Activated CD4-positive, alpha-beta memory T cell treated with anti-CD3 and anti-CD28 coated beads, Interleukin-2, amount 10 ng/mL, durations not matched to agents 7 days and 5 days (primary cell): ENCODE data around the gene AP1AR. TPM values are rescaled to one million over a fixed set of nuclear protein-coding genes. Genes with fewer than 3 reads are reported as not detected.
"Not testable (repeated sequence)": the region's sequence is repeated elsewhere in the genome, so short reads cannot be mapped to it uniquely, and the experiment has no call there.

ENCODE experiments used
- CTCF ChIA-PET: fragments of 350-600 bp; sonication (Branson Sonifier 250); formaldehyde crosslinking; loops from one replicate; lab custom pipeline; 2021; ENCODE audit warnings: antibody characterized with exemption, inconsistent platforms; lab: Charles Lee
- POLR2A ChIA-PET: fragments of 350-600 bp; sonication (Branson Sonifier 250); formaldehyde crosslinking; loops from one replicate; lab custom pipeline; 2021; ENCODE audit warnings: antibody characterized with exemption; lab: Charles Lee
- DNase-seq: peaks from one replicate; pipeline ENCODE4 v3.0.0-alpha.2; 2020
- H3K27ac Mint-ChIP-seq: one replicate; pipeline ENCODE4 v1.8.0; 2021; ENCODE audit warnings: mild to moderate bottlenecking, mixed read lengths
- H3K27me3 Mint-ChIP-seq: one replicate; pipeline ENCODE4 v1.8.0; 2021; ENCODE audit warnings: mixed read lengths
- H3K36me3 Mint-ChIP-seq: one replicate; pipeline ENCODE4 v1.8.0; 2021; ENCODE audit warnings: low read depth, mixed read lengths
- H3K4me1 Mint-ChIP-seq: one replicate; pipeline ENCODE4 v1.8.0; 2021; ENCODE audit warnings: mixed read lengths
- H3K4me3 Mint-ChIP-seq: one replicate; pipeline ENCODE4 v1.8.0; 2021; ENCODE audit warnings: mild to moderate bottlenecking, mixed read lengths
- H3K9me3 Mint-ChIP-seq: one replicate; pipeline ENCODE4 v1.8.0; 2021; ENCODE audit warnings: mixed read lengths
- total RNA-seq, 2 experiments: library from RNA; stranded (reverse); gene quantifications; one replicate each; pipeline ENCODE4 v1.2.3, GENCODE V29; 2021

Gene AP1AR
- total RNA-seq, 2 experiments from 2014 or later, result 10.9 to 17.2 TPM

GRCh38 chr4:112206431-112206830 is 25.2 kb upstream of the AP1AR start:
- no peak overlapping the region for H3K27ac Mint-ChIP-seq
- no peaks in the 10 kb centered on the region for H3K36me3 Mint-ChIP-seq
- no peaks in the 10 kb centered on the region for H3K9me3 Mint-ChIP-seq
- H3K27me3 Mint-ChIP-seq, result no peaks in the 10 kb centered on the region
- H3K4me1 Mint-ChIP-seq, result no peaks in the 10 kb centered on the region
- POLR2A ChIA-PET, result no interaction called here
- no peak for DNase-seq
- CTCF ChIA-PET, result no interaction called here
- H3K4me3 Mint-ChIP-seq, result no peak overlapping the region

- DNase-seq, H3K4me1 Mint-ChIP-seq, POLR2A ChIA-PET, H3K9me3 Mint-ChIP-seq, H3K36me3 Mint-ChIP-seq, H3K4me3 Mint-ChIP-seq, CTCF ChIA-PET, H3K27me3 Mint-ChIP-seq, H3K27ac Mint-ChIP-seq: not testable (repeated sequence)
Observed at GRCh38 chr4:112208137-112209095, 23.2 kb upstream of the AP1AR start.

GRCh38 chr4:112210777-112211176 is 20.8 kb upstream of the AP1AR start:
- Mint-ChIP-seq H3K4me1 (peaks cover 7% of the 10 kb centered on the region), H3K27ac (no peak overlapping the region), H3K9me3 (no peaks in the 10 kb centered on the region), H3K27me3 (no peaks in the 10 kb centered on the region), H3K4me3 (no peak overlapping the region), H3K36me3 (no peaks in the 10 kb centered on the region)
- DNase-seq, result no peak
- CTCF ChIA-PET, result no interaction called here
- POLR2A ChIA-PET, result no interaction called here

- H3K27ac Mint-ChIP-seq, result no peak overlapping the region
- POLR2A ChIA-PET, result no interaction called here
- H3K4me3 Mint-ChIP-seq, result no peak overlapping the region
- H3K27me3 Mint-ChIP-seq, result no peaks in the 10 kb centered on the region
- H3K9me3 Mint-ChIP-seq, result no peaks in the 10 kb centered on the region
- peaks cover 7% of the 10 kb centered on the region for H3K4me1 Mint-ChIP-seq
- CTCF ChIA-PET, result interaction anchor here (1.8 to 2.1 kb wide), 2 partner anchors 21 to 23 kb away, joined by 5 to 8 read pairs; no protein-coding TSS in a partner anchor
- H3K36me3 Mint-ChIP-seq, result no peaks in the 10 kb centered on the region
- no peak for DNase-seq
Observed at GRCh38 chr4:112213091-112213490, 18.5 kb upstream of the AP1AR start.

- no peaks in the 10 kb centered on the region for H3K27me3 Mint-ChIP-seq
- peaks cover 7% of the 10 kb centered on the region for H3K4me1 Mint-ChIP-seq
- H3K4me3 Mint-ChIP-seq, result no peak overlapping the region
- H3K36me3 Mint-ChIP-seq, result no peaks in the 10 kb centered on the region
- ChIA-PET POLR2A (interaction anchor here (1.2 kb wide), 1 partner anchor 18 kb away, joined by 5 read pairs; the partner anchor contains the start of gene AP1AR), CTCF (interaction anchor here (1.0 to 2.1 kb wide), 9 partner anchors 12 to 114 kb away, joined by 3 to 11 read pairs (median 4); partner anchors contain the start of gene AP1AR)
- DNase-seq, result no peak
- no peaks in the 10 kb centered on the region for H3K9me3 Mint-ChIP-seq
- H3K27ac Mint-ChIP-seq, result no peak overlapping the region
Observed at GRCh38 chr4:112213856-112214255, 17.7 kb upstream of the AP1AR start.

- Mint-ChIP-seq H3K36me3 (no peaks in the 10 kb centered on the region), H3K4me3 (no peak overlapping the region), H3K27me3 (no peaks in the 10 kb centered on the region), H3K4me1 (peaks cover 7% of the 10 kb centered on the region), H3K27ac (no peak overlapping the region), H3K9me3 (no peaks in the 10 kb centered on the region)
- DNase-seq, result no peak
- ChIA-PET CTCF (interaction anchor here (1.0 to 2.1 kb wide), 9 partner anchors 13 to 115 kb away, joined by 3 to 11 read pairs (median 4); partner anchors contain the start of gene AP1AR), POLR2A (interaction anchor here (1.2 kb wide), 1 partner anchor 17 kb away, joined by 5 read pairs; the partner anchor contains the start of gene AP1AR)
Observed at GRCh38 chr4:112214390-112215264, 17.0 kb upstream of the AP1AR start.

- ChIA-PET POLR2A (no interaction called here), CTCF (no interaction called here)
- no peak for DNase-seq
- H3K4me1 Mint-ChIP-seq, result peaks cover 7% of the 10 kb centered on the region
- H3K27ac Mint-ChIP-seq, result no peak overlapping the region
- no peaks in the 10 kb centered on the region for H3K36me3 Mint-ChIP-seq
- H3K4me3 Mint-ChIP-seq, result no peak overlapping the region
- H3K27me3 Mint-ChIP-seq, result no peaks in the 10 kb centered on the region
- H3K9me3 Mint-ChIP-seq, result no peaks in the 10 kb centered on the region
Observed at GRCh38 chr4:112219826-112220366, 11.7 kb upstream of the AP1AR start.

- H3K9me3 Mint-ChIP-seq, result no peaks in the 10 kb centered on the region
- DNase-seq, result no peak
- H3K27ac Mint-ChIP-seq, result no peak overlapping the region
- H3K4me3 Mint-ChIP-seq, result no peak overlapping the region
- no peaks in the 10 kb centered on the region for H3K36me3 Mint-ChIP-seq
- POLR2A ChIA-PET, result no interaction called here
- CTCF ChIA-PET, result no interaction called here
- H3K27me3 Mint-ChIP-seq, result peaks cover 3% of the 10 kb centered on the region
- peaks cover 7% of the 10 kb centered on the region for H3K4me1 Mint-ChIP-seq
Observed at GRCh38 chr4:112222219-112222955, 9.2 kb upstream of the AP1AR start.

GRCh38 chr4:112225157-112225556 is 6.4 kb upstream of the AP1AR start:
- Mint-ChIP-seq H3K27me3 (peaks cover 3% of the 10 kb centered on the region), H3K9me3 (no peaks in the 10 kb centered on the region), H3K4me1 (peaks cover 10% of the 10 kb centered on the region), H3K27ac (no peak overlapping the region), H3K36me3 (no peaks in the 10 kb centered on the region), H3K4me3 (no peak overlapping the region)
- ChIA-PET CTCF (no interaction called here), POLR2A (interaction anchor here (1.1 kb wide), 1 partner anchor 61 kb away, joined by 3 read pairs; the partner anchor contains the start of gene TIFA)
- DNase-seq, result no peak

- H3K36me3 Mint-ChIP-seq, result no peaks in the 10 kb centered on the region
- POLR2A ChIA-PET, result interaction anchor here (0.6 to 5.7 kb wide), 7 partner anchors 17 to 112 kb away, joined by 3 to 45 read pairs (median 5); partner anchors contain the start of gene TIFA
- peak overlapping the region; percentile 83 for H3K4me3 Mint-ChIP-seq
- peak overlapping the region; percentile 96 for H3K27ac Mint-ChIP-seq
- no peaks in the 10 kb centered on the region for H3K9me3 Mint-ChIP-seq
- DNase-seq, result peak; percentile 97
- CTCF ChIA-PET, result interaction anchor here (2.3 kb wide), 1 partner anchor 17 kb away, joined by 11 read pairs; no protein-coding TSS in a partner anchor
- peaks cover 3% of the 10 kb centered on the region for H3K27me3 Mint-ChIP-seq
- H3K4me1 Mint-ChIP-seq, result peaks cover 38% of the 10 kb centered on the region
Observed at GRCh38 chr4:112230879-112231778, 458 bp upstream of the AP1AR start.

- Mint-ChIP-seq H3K27ac (no peak overlapping the region), H3K27me3 (no peaks in the 10 kb centered on the region), H3K36me3 (no peaks in the 10 kb centered on the region), H3K9me3 (no peaks in the 10 kb centered on the region), H3K4me3 (no peak overlapping the region), H3K4me1 (peaks cover 35% of the 10 kb centered on the region)
- ChIA-PET POLR2A (interaction anchor here (5.7 kb wide), 1 partner anchor 51 kb away, joined by 45 read pairs; the partner anchor contains the start of gene TIFA), CTCF (interaction anchor here (0.7 to 3.4 kb wide), 18 partner anchors 9 to 161 kb away, joined by 3 to 74 read pairs (median 4); no protein-coding TSS in a partner anchor)
- peak; percentile 50 for DNase-seq
Observed at GRCh38 chr4:112234952-112235609, 3.5 kb downstream of the AP1AR start.
